Measurements from ENCODE around the gene C1orf87. TPM values are rescaled to one million over a fixed set of nuclear protein-coding genes. Genes with fewer than 3 reads are reported as not detected.
A peak's percentile ranks its signal among the peaks of the same experiment; 100 is the strongest.

C1orf87 gene, protein sequence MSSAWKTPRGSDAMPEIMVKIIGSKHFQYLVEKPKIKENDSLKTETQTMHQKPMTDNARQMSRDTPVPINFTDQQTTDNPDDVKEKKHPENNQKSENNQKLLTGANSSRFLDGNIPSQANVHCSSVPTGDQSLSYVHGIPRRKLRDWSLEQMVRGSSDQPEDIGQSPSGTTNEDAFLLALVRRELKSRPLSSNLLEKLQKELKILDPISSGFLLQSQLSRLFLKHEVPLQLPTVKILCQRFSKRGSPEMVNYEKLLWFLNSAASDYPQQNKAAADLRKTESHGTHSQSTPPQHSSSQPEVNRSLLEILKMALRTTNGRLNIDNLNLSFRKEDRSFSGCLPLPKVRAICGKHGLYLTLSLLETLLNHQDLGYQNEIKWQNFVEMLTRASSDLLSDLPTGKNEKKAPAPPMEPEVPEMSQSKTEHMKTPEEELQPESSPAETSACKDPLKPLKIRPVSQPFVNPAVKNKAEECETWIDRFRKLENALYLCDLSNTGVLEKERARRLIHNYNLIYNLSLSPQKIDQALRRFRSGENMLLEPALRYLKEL
- total RNA-seq: not detected
- not detected for polyA plus RNA-seq
- long read RNA-seq, donor 1: 0 reads
- long read RNA-seq, donor 2: 0 reads

DNA sequence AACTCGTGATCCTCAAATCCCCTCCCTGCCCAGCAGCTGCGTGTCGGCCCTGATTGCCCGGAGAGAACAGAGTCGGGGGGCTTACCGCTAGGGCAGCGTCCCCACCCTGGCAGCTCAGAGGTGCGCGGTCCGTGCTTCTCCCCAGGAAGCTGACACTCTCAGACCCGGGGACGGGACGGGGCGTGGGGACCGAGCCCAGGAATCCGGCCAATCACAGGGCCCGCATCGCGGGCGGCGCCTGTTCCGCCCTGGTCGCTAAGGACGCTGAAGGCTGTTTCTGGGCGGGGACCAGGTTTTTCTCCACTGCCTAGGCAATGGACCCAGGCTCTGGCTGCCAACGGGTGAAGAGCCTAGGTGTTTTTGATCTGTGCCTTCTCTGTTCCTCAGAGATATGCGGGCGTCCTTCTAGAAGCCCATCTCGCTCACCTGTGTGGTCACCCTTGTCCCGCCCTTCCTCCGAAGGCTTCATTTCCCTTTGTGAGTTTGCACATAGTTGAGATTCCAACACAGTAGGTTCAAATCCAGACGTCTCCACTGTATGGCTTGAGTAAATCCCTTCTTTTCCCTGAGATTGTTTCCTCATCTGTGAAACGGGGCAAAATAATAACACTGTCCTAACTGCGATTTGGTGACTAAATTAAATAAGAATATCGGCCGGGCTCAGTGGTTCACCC is at the start of gene C1orf87:
TSS of gene C1orf87 (minus strand) at position 166 of the 674 bp plus-strand sequence. CDS start 1,127 bp downstream, outside the sequence.
- H3K4me1 ChIP-seq: no peaks in the 10 kb centered on the region
- peaks cover 0 to 53% (median 15%) of the 10 kb centered on the region in 7 donors for H3K27me3 ChIP-seq (replicated peaks in 1 of 7)
- 21 to 47% (median 27%) methylated on average over 12 to 36 of the region's 36 CpGs for WGBS, 5 donors
- DNase-seq: peak; percentile 65
- H3K36me3 ChIP-seq: no peaks in the 10 kb centered on the region
- H3K9me3 ChIP-seq: no peaks in the 10 kb centered on the region
- intact Hi-C loops (cut with DNase I; ENCODE audit: low total_unique reads): no loop called here
- no peak for TF ChIP-seq POLR2AphosphoS5 (IDR thresholded peaks at IDR 0.05)
- TF ChIP-seq, protein P1, sequence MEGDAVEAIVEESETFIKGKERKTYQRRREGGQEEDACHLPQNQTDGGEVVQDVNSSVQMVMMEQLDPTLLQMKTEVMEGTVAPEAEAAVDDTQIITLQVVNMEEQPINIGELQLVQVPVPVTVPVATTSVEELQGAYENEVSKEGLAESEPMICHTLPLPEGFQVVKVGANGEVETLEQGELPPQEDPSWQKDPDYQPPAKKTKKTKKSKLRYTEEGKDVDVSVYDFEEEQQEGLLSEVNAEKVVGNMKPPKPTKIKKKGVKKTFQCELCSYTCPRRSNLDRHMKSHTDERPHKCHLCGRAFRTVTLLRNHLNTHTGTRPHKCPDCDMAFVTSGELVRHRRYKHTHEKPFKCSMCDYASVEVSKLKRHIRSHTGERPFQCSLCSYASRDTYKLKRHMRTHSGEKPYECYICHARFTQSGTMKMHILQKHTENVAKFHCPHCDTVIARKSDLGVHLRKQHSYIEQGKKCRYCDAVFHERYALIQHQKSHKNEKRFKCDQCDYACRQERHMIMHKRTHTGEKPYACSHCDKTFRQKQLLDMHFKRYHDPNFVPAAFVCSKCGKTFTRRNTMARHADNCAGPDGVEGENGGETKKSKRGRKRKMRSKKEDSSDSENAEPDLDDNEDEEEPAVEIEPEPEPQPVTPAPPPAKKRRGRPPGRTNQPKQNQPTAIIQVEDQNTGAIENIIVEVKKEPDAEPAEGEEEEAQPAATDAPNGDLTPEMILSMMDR (IDR thresholded peaks at IDR 0.05 in 8 of 11, conservative IDR thresholded peaks at IDR 0.05 in 3 of 11): no peak
- no peak for TF ChIP-seq POLR2A (IDR thresholded peaks at IDR 0.05)
- H3K4me3 ChIP-seq: no peak within 1 kb of the TSS
- no peak within 1 kb of the TSS for H3K27ac ChIP-seq

DNA sequence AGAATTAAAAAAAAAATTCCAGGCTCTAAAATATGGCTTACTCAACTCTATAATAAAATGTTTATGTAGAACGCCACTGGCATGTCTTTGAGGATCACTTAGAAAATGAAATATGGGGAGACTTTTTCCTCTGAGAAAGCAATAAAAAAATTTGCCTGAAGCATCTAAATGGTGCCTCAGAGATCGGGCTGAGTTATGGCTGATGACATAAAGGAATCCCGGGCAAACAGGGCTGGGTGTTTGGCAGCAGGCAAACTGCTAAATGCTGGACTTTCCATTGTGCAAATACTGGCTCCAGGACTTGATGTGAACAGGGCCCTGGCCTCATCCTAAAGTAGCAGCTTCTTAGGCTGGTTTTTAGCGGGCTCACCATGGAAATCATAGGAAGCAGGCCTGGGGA is 44.5 kb upstream of the C1orf87 start:
- intact Hi-C loops (cut with DNase I; ENCODE audit: low total_unique reads): no loop called here
- Histone ChIP-seq H3K9me3 (no peaks in the 10 kb centered on the region), H3K27ac (no peak overlapping the region), H3K4me1 (no peaks in the 10 kb centered on the region), H3K4me3 (no peak overlapping the region), H3K27me3 (replicated peaks in 1 of 7) (no peaks in the 10 kb centered on the region), H3K36me3 (no peaks in the 10 kb centered on the region)
- TF ChIP-seq, protein P1 (IDR thresholded peaks at IDR 0.05 in 8 of 11, conservative IDR thresholded peaks at IDR 0.05 in 3 of 11): no peak
- TF ChIP-seq POLR2AphosphoS5 (IDR thresholded peaks at IDR 0.05): no peak
- no peak for TF ChIP-seq POLR2A (IDR thresholded peaks at IDR 0.05)
- no peak for DNase-seq
- WGBS, 5 donors: 81 to 95% (median 88%) methylated on average over 4 of the region's 4 CpGs

GRCh38 chr1:60114745-60115318 is 41.3 kb upstream of the C1orf87 start:
- intact Hi-C loops (cut with DNase I; ENCODE audit: low total_unique reads): no loop called here
- no peak overlapping the region for H3K4me3 ChIP-seq
- no peaks in the 10 kb centered on the region for H3K9me3 ChIP-seq
- H3K4me1 ChIP-seq: no peaks in the 10 kb centered on the region
- DNase-seq: no peak
- H3K36me3 ChIP-seq: no peaks in the 10 kb centered on the region
- 72 to 80% (median 78%) methylated on average over 7 of the region's 7 CpGs for WGBS, 5 donors
- TF ChIP-seq POLR2AphosphoS5 (IDR thresholded peaks at IDR 0.05): no peak
- TF ChIP-seq POLR2A (IDR thresholded peaks at IDR 0.05): no peak
- TF ChIP-seq, protein P1 (IDR thresholded peaks at IDR 0.05 in 8 of 11, conservative IDR thresholded peaks at IDR 0.05 in 3 of 11): no peak
- H3K27ac ChIP-seq: no peak overlapping the region
- no peaks in the 10 kb centered on the region for H3K27me3 ChIP-seq (replicated peaks in 1 of 7)

All from spleen (tissue), 13 donors.